Measurements from ENCODE around the gene ANP32E. TPM values are rescaled to one million over a fixed set of nuclear protein-coding genes. Genes with fewer than 3 reads are reported as not detected.
"Not testable (repeated sequence)": the region's sequence is repeated elsewhere in the genome, so short reads cannot be mapped to it uniquely, and the experiment has no call there.

The ANP32E gene
- total RNA-seq, 2 donors from 2014 or later = 59.2 to 78.1 TPM

- H3K27me3 ChIP-seq (ENCODE audit: control insufficient read depth, insufficient read depth, low read length, poor library complexity, severe bottlenecking) = no peaks in the 10 kb centered on the region
- no peak overlapping the region for H3K27ac ChIP-seq (ENCODE audit: low read depth, low read length)
- no peaks in the 10 kb centered on the region for H3K36me3 Mint-ChIP-seq (ENCODE audit: low read depth)
- no peak overlapping the region for H3K27ac Mint-ChIP-seq
- TF ChIP-seq, protein P1, sequence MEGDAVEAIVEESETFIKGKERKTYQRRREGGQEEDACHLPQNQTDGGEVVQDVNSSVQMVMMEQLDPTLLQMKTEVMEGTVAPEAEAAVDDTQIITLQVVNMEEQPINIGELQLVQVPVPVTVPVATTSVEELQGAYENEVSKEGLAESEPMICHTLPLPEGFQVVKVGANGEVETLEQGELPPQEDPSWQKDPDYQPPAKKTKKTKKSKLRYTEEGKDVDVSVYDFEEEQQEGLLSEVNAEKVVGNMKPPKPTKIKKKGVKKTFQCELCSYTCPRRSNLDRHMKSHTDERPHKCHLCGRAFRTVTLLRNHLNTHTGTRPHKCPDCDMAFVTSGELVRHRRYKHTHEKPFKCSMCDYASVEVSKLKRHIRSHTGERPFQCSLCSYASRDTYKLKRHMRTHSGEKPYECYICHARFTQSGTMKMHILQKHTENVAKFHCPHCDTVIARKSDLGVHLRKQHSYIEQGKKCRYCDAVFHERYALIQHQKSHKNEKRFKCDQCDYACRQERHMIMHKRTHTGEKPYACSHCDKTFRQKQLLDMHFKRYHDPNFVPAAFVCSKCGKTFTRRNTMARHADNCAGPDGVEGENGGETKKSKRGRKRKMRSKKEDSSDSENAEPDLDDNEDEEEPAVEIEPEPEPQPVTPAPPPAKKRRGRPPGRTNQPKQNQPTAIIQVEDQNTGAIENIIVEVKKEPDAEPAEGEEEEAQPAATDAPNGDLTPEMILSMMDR (conservative IDR thresholded peaks at IDR 0.05) = peak; percentile 81
- no peaks in the 10 kb centered on the region for H3K36me3 ChIP-seq (ENCODE audit: control insufficient read depth, insufficient read depth, low read length)
- H3K4me3 Mint-ChIP-seq = no peak overlapping the region
- no peaks in the 10 kb centered on the region for H3K4me1 Mint-ChIP-seq
- DNase-seq = peak; percentile 62
- H3K4me3 ChIP-seq (ENCODE audit: low read length) = no peak overlapping the region
- H3K9me3 Mint-ChIP-seq = no peaks in the 10 kb centered on the region
- H3K4me1 ChIP-seq (ENCODE audit: control insufficient read depth, insufficient read depth, low read length) = no peaks in the 10 kb centered on the region
- 62 to 100% methylated on average over 2 to 10 of the region's 10 CpGs for WGBS, 2 experiments (ENCODE audit: insufficient coverage in 1 of 2, insufficient read length in 1 of 2)
- H3K9me3 ChIP-seq (ENCODE audit: control insufficient read depth, low read length) = peaks cover 6% of the 10 kb centered on the region
- no peaks in the 10 kb centered on the region for H3K27me3 Mint-ChIP-seq (ENCODE audit: insufficient read depth)
- H3K9ac ChIP-seq (ENCODE audit: extremely low read depth, low read length, poor library complexity, severe bottlenecking) = no peak overlapping the region
Measured at GRCh38 chr1:150186789-150187559, 48.9 kb downstream of the ANP32E start.

GRCh38 chr1:150186438-150186788, 49.5 kb downstream of the ANP32E start:
- H3K9me3 Mint-ChIP-seq; H3K4me1 Mint-ChIP-seq; H3K27me3 Mint-ChIP-seq (ENCODE audit: insufficient read depth); H3K4me3 ChIP-seq (ENCODE audit: low read length); H3K9ac ChIP-seq (ENCODE audit: extremely low read depth, low read length, poor library complexity, severe bottlenecking); H3K4me1 ChIP-seq (ENCODE audit: control insufficient read depth, insufficient read depth, low read length); H3K36me3 Mint-ChIP-seq (ENCODE audit: low read depth); H3K27ac ChIP-seq (ENCODE audit: low read depth, low read length); H3K36me3 ChIP-seq (ENCODE audit: control insufficient read depth, insufficient read depth, low read length); H3K27me3 ChIP-seq (ENCODE audit: control insufficient read depth, insufficient read depth, low read length, poor library complexity, severe bottlenecking); H3K4me3 Mint-ChIP-seq; H3K27ac Mint-ChIP-seq; DNase-seq; H3K9me3 ChIP-seq (ENCODE audit: control insufficient read depth, low read length): not testable (repeated sequence)
- WGBS, 2 experiments (ENCODE audit: insufficient coverage in 1 of 2, insufficient read length in 1 of 2) = 93 to 97% methylated on average over 7 of the region's 7 CpGs

GRCh38 chr1:150185481-150185880, 50.4 kb downstream of the ANP32E start:
- no peak overlapping the region for H3K9ac ChIP-seq (ENCODE audit: extremely low read depth, low read length, poor library complexity, severe bottlenecking)
- no peaks in the 10 kb centered on the region for H3K9me3 ChIP-seq (ENCODE audit: control insufficient read depth, low read length)
- H3K36me3 ChIP-seq (ENCODE audit: control insufficient read depth, insufficient read depth, low read length) = no peaks in the 10 kb centered on the region
- Mint-ChIP-seq H3K27me3 (ENCODE audit: insufficient read depth) (no peaks in the 10 kb centered on the region), H3K4me1 (no peaks in the 10 kb centered on the region), H3K36me3 (ENCODE audit: low read depth) (no peaks in the 10 kb centered on the region), H3K27ac (no peak overlapping the region), H3K4me3 (no peak overlapping the region), H3K9me3 (no peaks in the 10 kb centered on the region)
- DNase-seq = no peak
- H3K27me3 ChIP-seq (ENCODE audit: control insufficient read depth, insufficient read depth, low read length, poor library complexity, severe bottlenecking) = no peaks in the 10 kb centered on the region
- H3K4me1 ChIP-seq (ENCODE audit: control insufficient read depth, insufficient read depth, low read length) = no peaks in the 10 kb centered on the region
- TF ChIP-seq, protein P1 (conservative IDR thresholded peaks at IDR 0.05) = no peak
- WGBS, 2 experiments (ENCODE audit: insufficient coverage in 1 of 2, insufficient read length in 1 of 2) = 85 to 93% methylated on average over 4 to 7 of the region's 7 CpGs
- no peak overlapping the region for H3K4me3 ChIP-seq (ENCODE audit: low read length)
- no peak overlapping the region for H3K27ac ChIP-seq (ENCODE audit: low read depth, low read length)

- Mint-ChIP-seq H3K4me1 (no peaks in the 10 kb centered on the region), H3K27me3 (ENCODE audit: insufficient read depth) (no peaks in the 10 kb centered on the region), H3K27ac (no peak overlapping the region), H3K36me3 (ENCODE audit: low read depth) (no peaks in the 10 kb centered on the region), H3K9me3 (no peaks in the 10 kb centered on the region), H3K4me3 (no peak overlapping the region)
- no peak overlapping the region for H3K27ac ChIP-seq (ENCODE audit: low read depth, low read length)
- no peak for DNase-seq
- TF ChIP-seq, protein P1 (conservative IDR thresholded peaks at IDR 0.05) = no peak
- no peaks in the 10 kb centered on the region for H3K36me3 ChIP-seq (ENCODE audit: control insufficient read depth, insufficient read depth, low read length)
- no peaks in the 10 kb centered on the region for H3K27me3 ChIP-seq (ENCODE audit: control insufficient read depth, insufficient read depth, low read length, poor library complexity, severe bottlenecking)
- WGBS, 2 experiments (ENCODE audit: insufficient coverage in 1 of 2, insufficient read length in 1 of 2) = 93 to 99% methylated on average over 3 of the region's 3 CpGs
- no peak overlapping the region for H3K4me3 ChIP-seq (ENCODE audit: low read length)
- H3K9ac ChIP-seq (ENCODE audit: extremely low read depth, low read length, poor library complexity, severe bottlenecking) = no peak overlapping the region
- no peaks in the 10 kb centered on the region for H3K9me3 ChIP-seq (ENCODE audit: control insufficient read depth, low read length)
- no peaks in the 10 kb centered on the region for H3K4me1 ChIP-seq (ENCODE audit: control insufficient read depth, insufficient read depth, low read length)
Measured at GRCh38 chr1:150183061-150183460, 52.9 kb downstream of the ANP32E start.
